ENCODE results near the gene PLOD2.

DNA sequence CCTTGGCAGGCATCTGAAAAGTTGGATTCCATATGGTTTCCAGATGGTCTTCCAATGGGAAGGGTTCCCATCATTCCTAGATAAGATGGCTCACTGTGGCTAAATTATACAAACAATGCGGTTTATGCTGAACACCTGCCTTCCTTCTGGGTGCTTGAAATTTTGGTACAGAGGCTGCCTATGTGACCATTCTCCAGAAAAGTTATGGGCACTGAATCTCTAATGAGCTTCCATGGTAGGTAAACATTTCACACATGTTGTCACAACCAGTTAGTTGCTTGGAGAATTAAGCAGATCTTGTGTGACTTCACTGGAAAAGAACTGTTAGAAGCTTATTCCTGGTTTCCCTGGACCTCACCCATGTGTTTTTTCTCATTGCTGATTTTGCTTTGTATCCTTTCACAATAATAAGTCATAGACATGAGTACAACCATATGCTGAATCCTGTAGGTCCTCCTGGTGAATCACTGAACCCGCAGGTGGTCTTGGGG, 30.1 kb downstream of the PLOD2 start:
- TF ChIP-seq CTCF (IDR thresholded peaks at IDR 0.05) (no peak), POLR2A (IDR thresholded peaks at IDR 0.05) (no peak)

Data from tibial nerve (tissue), 3 donors.